GM12872 (cell line): Measurements from ENCODE around the gene DLX3.

Experiments
- TF ChIP-seq, protein P1 (sequence below): IDR thresholded peaks from 3 replicates; pipeline ENCODE4 v1.5.1; 2011; ENCODE audit warnings: low read depth, mild to moderate bottlenecking, low read length, moderate library complexity; ENCODE audit not compliant: insufficient read depth

The DLX3 gene

DNA sequence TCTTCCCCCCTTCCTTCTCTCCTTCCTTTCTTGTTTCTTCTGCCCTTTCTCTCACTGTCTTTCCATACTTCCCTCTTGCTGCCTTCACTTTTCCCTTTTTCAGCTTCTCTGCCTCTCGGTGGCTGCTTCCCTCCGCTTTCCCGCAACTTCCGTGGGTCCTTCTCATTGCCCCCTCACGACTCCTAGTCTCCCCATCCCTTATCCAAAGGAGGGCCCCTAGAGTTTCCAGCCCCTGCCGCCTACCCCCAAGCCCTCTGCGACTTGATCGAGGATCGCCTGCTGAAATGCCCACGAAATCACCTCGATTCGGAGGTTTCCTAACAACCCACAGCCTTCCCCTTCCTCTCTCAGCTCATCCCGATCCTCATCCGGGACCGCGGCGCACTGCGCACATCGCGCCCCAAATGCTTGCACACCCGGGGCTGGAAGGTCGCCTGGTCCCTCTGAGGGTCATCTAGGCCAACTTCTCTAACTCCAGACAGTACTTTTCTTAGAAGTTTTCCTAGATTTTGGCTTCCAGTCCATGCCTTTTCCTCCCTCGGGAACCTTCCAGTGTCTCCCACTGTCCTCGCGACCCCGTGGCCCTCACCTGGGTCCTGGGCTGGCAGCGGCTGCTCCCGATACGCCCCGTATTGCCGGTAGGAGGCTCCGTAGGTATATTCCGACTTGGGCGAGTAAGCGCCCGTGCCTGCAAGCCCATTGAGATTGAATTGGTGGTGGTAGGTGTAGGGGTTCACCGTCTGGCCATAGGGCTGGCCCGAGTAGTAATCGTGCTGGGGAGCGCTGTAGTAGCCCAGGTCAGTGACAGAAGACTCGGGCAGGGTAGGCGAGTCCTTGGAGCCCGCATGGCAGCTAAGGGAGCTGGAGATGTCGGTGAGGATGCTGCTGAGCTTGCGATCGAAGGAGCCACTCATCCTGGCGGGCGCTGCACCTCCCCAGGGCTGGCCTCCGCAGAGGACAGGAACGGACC lies 654 bp downstream of the DLX3 start:
- TF ChIP-seq, protein P1, sequence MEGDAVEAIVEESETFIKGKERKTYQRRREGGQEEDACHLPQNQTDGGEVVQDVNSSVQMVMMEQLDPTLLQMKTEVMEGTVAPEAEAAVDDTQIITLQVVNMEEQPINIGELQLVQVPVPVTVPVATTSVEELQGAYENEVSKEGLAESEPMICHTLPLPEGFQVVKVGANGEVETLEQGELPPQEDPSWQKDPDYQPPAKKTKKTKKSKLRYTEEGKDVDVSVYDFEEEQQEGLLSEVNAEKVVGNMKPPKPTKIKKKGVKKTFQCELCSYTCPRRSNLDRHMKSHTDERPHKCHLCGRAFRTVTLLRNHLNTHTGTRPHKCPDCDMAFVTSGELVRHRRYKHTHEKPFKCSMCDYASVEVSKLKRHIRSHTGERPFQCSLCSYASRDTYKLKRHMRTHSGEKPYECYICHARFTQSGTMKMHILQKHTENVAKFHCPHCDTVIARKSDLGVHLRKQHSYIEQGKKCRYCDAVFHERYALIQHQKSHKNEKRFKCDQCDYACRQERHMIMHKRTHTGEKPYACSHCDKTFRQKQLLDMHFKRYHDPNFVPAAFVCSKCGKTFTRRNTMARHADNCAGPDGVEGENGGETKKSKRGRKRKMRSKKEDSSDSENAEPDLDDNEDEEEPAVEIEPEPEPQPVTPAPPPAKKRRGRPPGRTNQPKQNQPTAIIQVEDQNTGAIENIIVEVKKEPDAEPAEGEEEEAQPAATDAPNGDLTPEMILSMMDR: no peak

GRCh38 chr17:49993423-49994060 lies 1.5 kb downstream of the DLX3 start:
- TF ChIP-seq, protein P1: no peak

- TF ChIP-seq, protein P1: no peak
Observed at GRCh38 chr17:49992933-49993422, 2.0 kb downstream of the DLX3 start.

GRCh38 chr17:49992191-49992932 lies 2.7 kb downstream of the DLX3 start:
- TF ChIP-seq, protein P1: no peak

DNA sequence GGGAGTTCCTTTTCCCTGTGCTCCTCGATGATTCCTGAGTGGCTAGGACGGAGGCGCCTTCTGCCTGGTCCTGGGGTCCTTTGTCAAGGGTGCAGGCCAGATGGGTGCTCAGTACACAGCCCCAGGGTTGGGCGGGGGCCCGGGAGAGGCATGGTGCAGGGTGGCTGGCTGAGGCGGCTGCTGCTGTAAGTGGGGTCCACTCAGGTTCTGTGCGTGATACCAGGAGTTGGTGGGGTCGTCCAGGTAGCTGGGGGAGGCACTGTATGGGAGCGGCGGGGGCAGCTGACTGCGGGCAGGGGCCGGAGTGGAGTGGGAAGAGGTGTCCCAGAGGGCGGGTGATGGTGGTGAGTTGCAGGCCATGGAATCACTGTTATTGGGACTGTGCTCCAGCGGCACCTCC lies 3.6 kb downstream of the DLX3 start:
- TF ChIP-seq, protein P1: no peak

DNA sequence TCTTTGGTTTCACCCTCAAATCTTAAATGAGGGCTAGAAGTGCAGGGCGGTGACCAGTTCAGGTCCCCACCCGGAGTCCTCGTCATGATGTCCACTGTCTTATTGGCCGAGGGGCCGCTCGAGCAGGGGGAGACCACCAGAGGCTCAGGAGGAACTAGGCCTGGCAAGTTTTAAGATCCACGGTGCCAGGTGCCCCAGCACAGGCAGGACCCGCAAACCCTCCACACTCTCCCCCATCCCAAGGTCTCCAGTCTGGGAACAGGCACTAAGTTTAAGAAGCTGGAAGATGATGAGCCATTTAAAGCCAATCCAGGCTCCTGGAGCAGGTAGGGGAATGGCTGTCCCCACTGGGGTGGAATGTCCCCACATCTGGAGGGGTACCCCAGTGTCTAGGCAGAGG lies 4.1 kb downstream of the DLX3 start:
- TF ChIP-seq, protein P1: no peak

GRCh38 chr17:49990331-49990730 lies 4.7 kb downstream of the DLX3 start:
- TF ChIP-seq, protein P1: no peak
